Vagina (tissue), 2 donors: ENCODE measurements around the gene KLHDC4. TPM values are rescaled to one million over a fixed set of nuclear protein-coding genes. Genes with fewer than 3 reads are reported as not detected.
"Not testable (repeated sequence)": the region's sequence is repeated elsewhere in the genome, so short reads cannot be mapped to it uniquely, and the experiment has no call there.

Experiments used
- DNase-seq, 2 donors: peaks; one replicate each; pipeline ENCODE4 v3.0.0-alpha.2; 2017; ENCODE audit errors: extremely low spot score in 2 of 2
- H3K27ac ChIP-seq: fragments of 200-600 bp; sonication (generic); one replicate; pipeline ENCODE4 v1.5.1; 2019
- H3K27me3 ChIP-seq: fragments of 200-600 bp; sonication (generic); one replicate; pipeline ENCODE4 v1.5.1; 2019
- H3K36me3 ChIP-seq, 2 donors: fragments of 200-600 bp; sonication (generic); one replicate each; pipeline ENCODE4 v1.5.1; 2017 to 2019
- H3K4me1 ChIP-seq: fragments of 200-600 bp; sonication (generic); one replicate; pipeline ENCODE4 v1.5.1; 2019
- H3K4me3 ChIP-seq, 2 donors: fragments of 200-600 bp; sonication (generic); 1 replicate in 1 of 2; 2 replicates in 1 of 2; pipeline ENCODE4 v1.5.1; 2016 to 2019
- H3K9me3 ChIP-seq: fragments of 200-600 bp; sonication (generic); one replicate; pipeline ENCODE4 v1.5.1; 2019
- CTCF ChIP-seq, 3 experiments: fragments of 450-650 bp in 2 of 3; fragments of 200-600 bp in 1 of 3; sonication (generic) in 1 of 3; IDR thresholded peaks; one replicate each; pipeline ENCODE4 v1.5.1; 2017 to 2019; ENCODE audit warnings: antibody characterized with exemption in 3 of 3, mild to moderate bottlenecking in 2 of 3, moderate library complexity in 2 of 3
- POLR2A ChIP-seq, 2 donors: fragments of 450-650 bp; IDR thresholded peaks; one replicate each; pipeline ENCODE4 v1.6.1; 2017; ENCODE audit warnings: antibody characterized with exemption in 2 of 2, mild to moderate bottlenecking in 2 of 2, moderate library complexity in 2 of 2
- POLR2AphosphoS5 ChIP-seq, 2 donors: sonication (generic); formaldehyde crosslinking; IDR thresholded peaks; one replicate each; pipeline ENCODE4 v1.9.0; 2017; ENCODE audit warnings: antibody characterized with exemption in 2 of 2, mild to moderate bottlenecking in 2 of 2, low read depth in 1 of 2; ENCODE audit not compliant: insufficient read depth in 1 of 2
- intact Hi-C: fragments of 100-400 bp; cut with DNase I; formaldehyde crosslinking; loops from one replicate; pipeline ENCODE4 v1.15.1; 2023
- total RNA-seq: library from RNA; depleted of rRNA; stranded (reverse); fragments of >200 nt; gene quantifications from one replicate; pipeline ENCODE4 v1.2.3, GENCODE V29; 2016

KLHDC4 gene
- total RNA-seq, result 62.9 TPM

- Histone ChIP-seq H3K27me3 (no peaks in the 10 kb centered on the region), H3K27ac (peak within 1 kb of the TSS; percentile 82), H3K4me1 (peaks cover 34% of the 10 kb centered on the region), H3K9me3 (no peaks in the 10 kb centered on the region), H3K4me3 (peak within 1 kb of the TSS; percentile 78 to 90), H3K36me3 (peaks cover 0 to 8% of the 10 kb centered on the region in 2 donors)
- intact Hi-C loops, result loop anchor here (10.0 kb wide), 1 partner anchor 181 kb away; no protein-coding TSS in a partner anchor
- DNase-seq, result peak in 1 of 2 donors; percentile 89
- peak in 1 of 2 donors; percentile 44 for TF ChIP-seq POLR2A (IDR thresholded peaks at IDR 0.05)
- peak; percentile 91 for TF ChIP-seq POLR2AphosphoS5 (IDR thresholded peaks at IDR 0.05; ENCODE audit: insufficient read depth in 1 of 2, low read depth in 1 of 2)
- TF ChIP-seq CTCF (IDR thresholded peaks at IDR 0.05), result no peak
These were observed at the start of gene KLHDC4 for GRCh38 chr16:87765776-87766484. Gene KLHDC4 (minus strand): TSS chr16:87765986. CDS start chr16:87765890, 96 bp downstream.

- Histone ChIP-seq H3K27me3 (no peaks in the 10 kb centered on the region), H3K9me3 (peaks cover 11% of the 10 kb centered on the region), H3K36me3 (no peaks in the 10 kb centered on the region), H3K4me3 (no peak overlapping the region), H3K27ac (no peak overlapping the region), H3K4me1 (no peaks in the 10 kb centered on the region)
- no peak for TF ChIP-seq POLR2AphosphoS5 (IDR thresholded peaks at IDR 0.05; ENCODE audit: insufficient read depth in 1 of 2, low read depth in 1 of 2)
- no peak for TF ChIP-seq CTCF (IDR thresholded peaks at IDR 0.05)
- no peak for TF ChIP-seq POLR2A (IDR thresholded peaks at IDR 0.05)
- intact Hi-C loops, result no loop called here
- DNase-seq, result no peak
These were observed 49.8 kb upstream of the KLHDC4 start for GRCh38 chr16:87815567-87815966.

- H3K4me1 ChIP-seq, result peaks cover under 1% of the 10 kb centered on the region
- TF ChIP-seq POLR2AphosphoS5 (IDR thresholded peaks at IDR 0.05; ENCODE audit: insufficient read depth in 1 of 2, low read depth in 1 of 2), result no peak
- TF ChIP-seq POLR2A (IDR thresholded peaks at IDR 0.05), result no peak
- no peak for TF ChIP-seq CTCF (IDR thresholded peaks at IDR 0.05)
- no peak overlapping the region for H3K4me3 ChIP-seq
- H3K36me3 ChIP-seq, result no peaks in the 10 kb centered on the region
- no peak for DNase-seq
- peaks cover 7% of the 10 kb centered on the region for H3K9me3 ChIP-seq
- no peaks in the 10 kb centered on the region for H3K27me3 ChIP-seq
- intact Hi-C loops, result no loop called here
- H3K27ac ChIP-seq, result no peak overlapping the region
These were observed 46.4 kb upstream of the KLHDC4 start for GRCh38 chr16:87812200-87812656.

- intact Hi-C loops, H3K27me3 ChIP-seq, H3K4me1 ChIP-seq, H3K9me3 ChIP-seq, DNase-seq, H3K36me3 ChIP-seq, H3K27ac ChIP-seq, H3K4me3 ChIP-seq: not testable (repeated sequence)
These were observed 45.7 kb upstream of the KLHDC4 start for GRCh38 chr16:87811454-87811853.

- Histone ChIP-seq H3K36me3 (no peaks in the 10 kb centered on the region), H3K27ac (no peak overlapping the region), H3K4me1 (peaks cover 17% of the 10 kb centered on the region), H3K9me3 (no peaks in the 10 kb centered on the region), H3K4me3 (no peak overlapping the region), H3K27me3 (peaks cover 3% of the 10 kb centered on the region)
- DNase-seq, result no peak
- TF ChIP-seq CTCF (IDR thresholded peaks at IDR 0.05), result no peak
- no peak for TF ChIP-seq POLR2AphosphoS5 (IDR thresholded peaks at IDR 0.05; ENCODE audit: insufficient read depth in 1 of 2, low read depth in 1 of 2)
- no peak for TF ChIP-seq POLR2A (IDR thresholded peaks at IDR 0.05)
- intact Hi-C loops, result no loop called here
These were observed 43.5 kb upstream of the KLHDC4 start for GRCh38 chr16:87809150-87809902.
